Measurements from ENCODE around the gene OTOP3. TPM values are rescaled to one million over a fixed set of nuclear protein-coding genes. Genes with fewer than 3 reads are reported as not detected.
A peak's percentile ranks its signal among the peaks of the same experiment; 100 is the strongest.

Gene OTOP3
- total RNA-seq, 4 donors from 2014 or later, result 7.1 to 33.9 (median 24.0) TPM

DNA sequence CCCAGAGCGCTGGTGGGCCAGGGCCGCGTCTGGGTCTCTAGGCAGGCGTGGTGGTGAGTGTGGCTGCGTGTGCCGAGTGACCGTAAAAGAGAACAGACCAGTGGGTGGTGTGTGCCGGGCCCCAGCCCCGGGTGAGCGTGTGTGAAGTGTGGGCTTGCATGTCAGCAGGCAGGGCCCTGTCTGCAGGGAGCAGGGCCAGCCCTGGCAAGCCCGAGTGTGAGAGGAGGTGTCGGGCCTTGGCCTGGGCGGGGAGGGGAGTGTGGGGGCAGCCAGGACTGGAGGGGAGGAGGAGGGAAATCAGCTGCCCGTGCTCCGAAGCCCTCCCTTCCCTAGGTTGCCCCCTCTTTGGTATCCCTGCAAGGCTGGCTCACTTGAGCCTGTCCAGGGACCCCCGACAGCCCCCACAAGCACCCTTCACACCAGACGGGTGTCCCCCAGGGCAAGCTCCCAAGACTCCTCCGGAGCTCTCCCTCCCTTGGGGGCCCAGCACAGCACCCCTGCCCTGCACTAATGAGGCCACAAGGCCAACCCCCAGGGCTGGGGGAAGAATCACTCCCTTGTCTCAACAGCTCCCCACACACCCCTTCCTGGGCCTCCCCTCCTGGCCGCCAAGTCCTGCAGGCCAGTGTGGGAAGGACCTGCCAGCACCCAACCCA, 14.5 kb upstream of the OTOP3 start:
- Histone ChIP-seq H3K27me3 (peaks cover 0 to 89% (median 19%) of the 10 kb centered on the region in 4 donors), H3K4me3 (peak overlapping the region in 1 of 4 donors; percentile 38), H3K9me3 (no peaks in the 10 kb centered on the region), H3K36me3 (no peaks in the 10 kb centered on the region), H3K4me1 (peaks cover 32 to 50% (median 38%) of the 10 kb centered on the region in 3 donors), H3K27ac (peak overlapping the region in 3 of 4 donors; percentile 22 to 45 (median 29))
- intact Hi-C loops (cut with DNase I), result loop anchor here (5.0 kb wide), 1 partner anchor 36 kb away; no protein-coding TSS in a partner anchor
- DNase-seq, result no peak
- WGBS, 2 donors, result 49 to 76% methylated on average over 6 to 14 of the region's 19 CpGs
- TF ChIP-seq, protein P1, sequence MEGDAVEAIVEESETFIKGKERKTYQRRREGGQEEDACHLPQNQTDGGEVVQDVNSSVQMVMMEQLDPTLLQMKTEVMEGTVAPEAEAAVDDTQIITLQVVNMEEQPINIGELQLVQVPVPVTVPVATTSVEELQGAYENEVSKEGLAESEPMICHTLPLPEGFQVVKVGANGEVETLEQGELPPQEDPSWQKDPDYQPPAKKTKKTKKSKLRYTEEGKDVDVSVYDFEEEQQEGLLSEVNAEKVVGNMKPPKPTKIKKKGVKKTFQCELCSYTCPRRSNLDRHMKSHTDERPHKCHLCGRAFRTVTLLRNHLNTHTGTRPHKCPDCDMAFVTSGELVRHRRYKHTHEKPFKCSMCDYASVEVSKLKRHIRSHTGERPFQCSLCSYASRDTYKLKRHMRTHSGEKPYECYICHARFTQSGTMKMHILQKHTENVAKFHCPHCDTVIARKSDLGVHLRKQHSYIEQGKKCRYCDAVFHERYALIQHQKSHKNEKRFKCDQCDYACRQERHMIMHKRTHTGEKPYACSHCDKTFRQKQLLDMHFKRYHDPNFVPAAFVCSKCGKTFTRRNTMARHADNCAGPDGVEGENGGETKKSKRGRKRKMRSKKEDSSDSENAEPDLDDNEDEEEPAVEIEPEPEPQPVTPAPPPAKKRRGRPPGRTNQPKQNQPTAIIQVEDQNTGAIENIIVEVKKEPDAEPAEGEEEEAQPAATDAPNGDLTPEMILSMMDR (IDR thresholded peaks at IDR 0.05), result no peak
- TF ChIP-seq POLR2A (IDR thresholded peaks at IDR 0.05), result no peak

DNA sequence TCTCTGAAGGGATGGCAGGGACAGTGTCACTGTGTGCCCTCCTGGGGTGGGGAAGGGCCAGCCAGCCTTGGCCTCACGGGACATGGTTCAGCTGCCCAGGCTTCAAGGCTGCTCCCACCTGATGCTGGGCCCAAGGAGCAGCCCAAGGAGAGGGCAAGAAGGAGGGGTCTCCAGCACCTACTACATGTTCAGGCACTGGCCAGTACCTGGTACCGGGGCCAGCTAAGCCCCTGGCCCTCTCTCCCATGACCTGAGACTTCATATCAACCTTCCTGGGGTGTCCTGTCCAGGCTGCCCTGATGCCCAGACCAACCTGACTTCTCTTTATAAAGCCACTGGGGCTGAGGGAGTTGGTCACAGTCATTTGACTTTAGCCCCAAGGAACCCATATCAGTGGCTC, 13.9 kb upstream of the OTOP3 start:
- TF ChIP-seq, protein P1 (IDR thresholded peaks at IDR 0.05), result no peak
- TF ChIP-seq POLR2A (IDR thresholded peaks at IDR 0.05), result no peak
- DNase-seq, result no peak
- Histone ChIP-seq H3K27me3 (peaks cover 0 to 89% (median 19%) of the 10 kb centered on the region in 4 donors), H3K9me3 (no peaks in the 10 kb centered on the region), H3K4me1 (peaks cover 32 to 50% (median 38%) of the 10 kb centered on the region in 3 donors), H3K4me3 (peak overlapping the region in 1 of 4 donors; percentile 38), H3K27ac (peak overlapping the region in 1 of 4 donors; percentile 45), H3K36me3 (no peaks in the 10 kb centered on the region)
- intact Hi-C loops (cut with DNase I), result loop anchor here (5.0 kb wide), 1 partner anchor 36 kb away; no protein-coding TSS in a partner anchor
- 100% methylated on average over 1 of the region's 2 CpGs; no CpG with 5 or more reads in 1 of the 2 donors for WGBS, 2 donors

DNA sequence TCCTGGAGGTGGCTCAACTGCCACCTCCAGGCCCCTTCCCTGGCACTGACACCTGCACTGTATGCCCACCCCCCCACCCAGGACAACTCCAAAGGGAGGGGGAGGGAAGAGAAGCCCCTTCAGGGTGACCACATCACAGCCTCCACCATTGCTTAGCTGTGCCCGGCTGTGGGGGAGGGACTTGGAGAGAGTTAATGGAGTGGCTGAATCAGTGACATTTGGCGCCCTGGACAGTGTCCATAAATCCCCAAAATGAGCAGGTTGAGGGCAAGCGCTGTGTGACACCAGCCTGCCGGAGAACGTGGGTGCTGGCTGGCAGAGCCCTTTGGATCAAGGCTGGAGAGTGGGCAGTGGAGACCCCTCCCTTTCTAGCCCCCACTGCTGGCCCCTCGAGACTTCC, 13.5 kb upstream of the OTOP3 start:
- Histone ChIP-seq H3K27ac (no peak overlapping the region), H3K9me3 (no peaks in the 10 kb centered on the region), H3K27me3 (peaks cover 0 to 89% (median 19%) of the 10 kb centered on the region in 4 donors), H3K4me1 (peaks cover 32 to 53% (median 38%) of the 10 kb centered on the region in 3 donors), H3K36me3 (no peaks in the 10 kb centered on the region), H3K4me3 (peak overlapping the region in 3 of 4 donors; percentile 44 to 68 (median 54))
- TF ChIP-seq, protein P1 (IDR thresholded peaks at IDR 0.05), result no peak
- TF ChIP-seq POLR2A (IDR thresholded peaks at IDR 0.05), result no peak
- intact Hi-C loops (cut with DNase I), result loop anchor here (5.0 kb wide), 1 partner anchor 35 kb away; no protein-coding TSS in a partner anchor
- 46 to 57% methylated on average over 2 to 5 of the region's 6 CpGs for WGBS, 2 donors
- DNase-seq, result no peak

DNA sequence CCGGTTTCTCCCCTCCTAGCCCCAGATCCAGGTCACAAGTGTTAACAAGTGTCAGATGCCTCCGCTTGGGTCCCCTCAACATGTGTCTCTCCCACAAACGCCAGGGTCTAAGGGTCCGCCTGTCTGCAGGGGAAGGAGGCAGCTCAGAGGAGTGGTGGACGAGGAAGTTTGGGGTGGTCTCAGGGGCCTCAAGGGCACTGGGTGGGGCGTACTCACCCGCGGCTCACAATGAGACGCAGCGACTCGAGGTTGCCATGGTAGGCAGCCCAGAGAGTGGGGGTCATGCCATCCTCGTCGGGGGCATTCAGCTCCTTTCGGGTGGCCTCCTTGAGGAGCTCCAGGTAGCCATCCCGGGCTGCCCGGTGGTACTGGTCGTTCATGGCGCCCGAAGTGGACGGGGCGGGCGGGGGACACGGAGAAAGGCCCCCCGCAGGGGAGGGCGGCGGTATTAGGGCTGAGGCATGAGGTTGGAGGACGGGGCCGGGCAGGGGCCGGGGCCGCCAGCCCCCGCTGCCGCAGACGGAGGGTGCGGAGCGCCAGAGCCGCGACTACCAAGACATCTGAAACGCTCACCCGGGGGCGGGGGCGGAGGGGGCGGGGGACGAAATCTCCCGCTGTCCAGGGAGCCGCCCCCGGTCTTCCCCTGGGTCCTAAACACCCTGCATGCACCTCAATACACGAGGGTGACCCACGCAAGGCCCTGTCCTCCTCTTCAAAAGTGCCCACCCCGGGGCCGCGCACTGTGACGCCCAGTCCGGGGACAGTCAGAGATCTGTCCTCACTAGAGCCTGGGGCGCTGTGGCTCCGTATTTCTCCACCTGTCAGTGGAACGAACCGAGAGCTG, 12.8 kb upstream of the OTOP3 start, which contains the start of gene USH1G:
USH1G (minus strand) TSS at position 562 of the 844 bp plus-strand sequence; CDS start at position 380, 182 bp downstream.
- WGBS, 2 donors, result 4 to 9% methylated on average over 11 to 23 of the region's 57 CpGs
- no peak for DNase-seq
- no peaks in the 10 kb centered on the region for H3K9me3 ChIP-seq
- H3K36me3 ChIP-seq, result no peaks in the 10 kb centered on the region
- peak within 1 kb of the TSS in 3 of 4 donors; percentile 8 to 40 (median 39) for H3K27ac ChIP-seq
- peaks cover 0 to 90% (median 19%) of the 10 kb centered on the region in 4 donors for H3K27me3 ChIP-seq
- H3K4me1 ChIP-seq, result peaks cover 32 to 60% (median 38%) of the 10 kb centered on the region in 3 donors
- H3K4me3 ChIP-seq, result peak within 1 kb of the TSS; percentile 43 to 68 (median 49)
- intact Hi-C loops (cut with DNase I), result loop anchor here (5.0 kb wide), 1 partner anchor 34 kb away; no protein-coding TSS in a partner anchor
- TF ChIP-seq POLR2A (IDR thresholded peaks at IDR 0.05), result no peak
- TF ChIP-seq, protein P1 (IDR thresholded peaks at IDR 0.05), result no peak

Data from esophagus squamous epithelium (tissue), 5 donors.